Right lobe of liver (tissue), 6 donors: ENCODE data around the gene EPS8L1. TPM values are rescaled to one million over a fixed set of nuclear protein-coding genes. Genes with fewer than 3 reads are reported as not detected.

Experiments used
- ATAC-seq, 4 donors: fragments of 200-7000 bp; cut with Tn5 transposase; one replicate each; pipeline ENCODE4 v1.9.1; 2020; ENCODE audit warnings: mild to moderate bottlenecking in 4 of 4, moderate library complexity in 4 of 4
- DNase-seq, 3 donors: peaks; one replicate each; pipeline ENCODE4 v3.0.0-alpha.2; 2020
- H3K27ac ChIP-seq, 3 donors: fragments of 200-600 bp; one replicate each; pipeline ENCODE4 v1.8.0; 2022
- H3K27me3 ChIP-seq, 2 donors: fragments of 200-600 bp; one replicate each; pipeline ENCODE4 v1.8.0; 2022
- H3K36me3 ChIP-seq, 4 donors: fragments of 200-600 bp; sonication (generic) in 1 of 4; one replicate each; pipeline versions ENCODE4 v1.5.1 to v1.8.0; 2017 to 2022; ENCODE audit warnings: control low read depth in 1 of 4
- H3K4me1 ChIP-seq, 4 donors: fragments of 200-600 bp; sonication (generic) in 1 of 4; one replicate each; pipeline versions ENCODE4 v1.5.1 to v1.8.0; 2017 to 2022; ENCODE audit warnings: control low read depth in 1 of 4
- H3K4me3 ChIP-seq, 3 donors: fragments of 200-600 bp; one replicate each; pipeline ENCODE4 v1.8.0; 2022
- H3K9me3 ChIP-seq, 4 donors: fragments of 200-600 bp; sonication (generic) in 1 of 4; one replicate each; pipeline versions ENCODE4 v1.5.1 to v1.8.0; 2017 to 2022; ENCODE audit warnings: control low read depth in 1 of 4
- CTCF ChIP-seq, 4 donors: fragments of 200-600 bp in 3 of 4; fragments of 450-650 bp in 1 of 4; IDR thresholded peaks; one replicate each; pipeline versions ENCODE4 v1.5.1 to v1.8.0; 2016 to 2022; ENCODE audit warnings: antibody characterized with exemption in 4 of 4, mild to moderate bottlenecking in 2 of 4
- POLR2A ChIP-seq: fragments of 450-650 bp; IDR thresholded peaks from one replicate; pipeline ENCODE4 v1.6.1; 2017; ENCODE audit warnings: antibody characterized with exemption, mild to moderate bottlenecking
- WGBS: methylation state at CpG from one replicate; pipeline ENCODE4 v1.1.6; 2018; ENCODE audit warnings: low coverage, low lambda C conversion rate; ENCODE audit not compliant: insufficient coverage; ENCODE audit errors: missing lambda C conversion rate; 5-methylcytosine and 5-hydroxymethylcytosine counted together
- intact Hi-C, 2 donors: fragments of 100-400 bp; cut with DNase I; formaldehyde crosslinking; loops; one replicate each; pipeline versions ENCODE4 v1.11.2 to v1.14.1; 2022
- total RNA-seq, 6 experiments: library from RNA; depleted of rRNA in 2 of 6; stranded (reverse); fragments of >200 nt in 2 of 6; fragmentation: NEBNext Ultra II Directional in 3 of 6; extraction: Animal tissue kit (Norgen Biotek cat#: 25700) in 3 of 6; gene quantifications; one replicate each; pipeline versions ENCODE4 v1.1.0 to v1.2.4, GENCODE V29; 2016 to 2023
- donor health status: DM: no; HTN: yes; CAD: no.
- donor health status: DM: no; HTN: no; CAD: no.
- donor health status: DM: no; HTN: no; CAD: no.
- donor health status: DM: no; HTN: yes; CAD: no.
- donor health status: DM: no; HTN: yes; CAD: no.

The EPS8L1 gene
- total RNA-seq, 6 experiments from 2014 or later: 0.49 to 2.4 (median 1.2) TPM

GRCh38 chr19:55066107-55066709 is 9.5 kb upstream of the EPS8L1 start:
- Histone ChIP-seq H3K9me3 (no peaks in the 10 kb centered on the region), H3K27me3 (no peaks in the 10 kb centered on the region), H3K4me3 (no peak overlapping the region), H3K27ac (no peak overlapping the region), H3K4me1 (peaks cover 0 to 6% (median 0%) of the 10 kb centered on the region in 4 donors), H3K36me3 (no peaks in the 10 kb centered on the region)
- ATAC-seq: no peak
- no peak for DNase-seq
- WGBS: 7% methylated on average over 2 of the region's 2 CpGs
- TF ChIP-seq CTCF (IDR thresholded peaks at IDR 0.05) (no peak), POLR2A (no peak)
- intact Hi-C loops: no loop called here

DNA sequence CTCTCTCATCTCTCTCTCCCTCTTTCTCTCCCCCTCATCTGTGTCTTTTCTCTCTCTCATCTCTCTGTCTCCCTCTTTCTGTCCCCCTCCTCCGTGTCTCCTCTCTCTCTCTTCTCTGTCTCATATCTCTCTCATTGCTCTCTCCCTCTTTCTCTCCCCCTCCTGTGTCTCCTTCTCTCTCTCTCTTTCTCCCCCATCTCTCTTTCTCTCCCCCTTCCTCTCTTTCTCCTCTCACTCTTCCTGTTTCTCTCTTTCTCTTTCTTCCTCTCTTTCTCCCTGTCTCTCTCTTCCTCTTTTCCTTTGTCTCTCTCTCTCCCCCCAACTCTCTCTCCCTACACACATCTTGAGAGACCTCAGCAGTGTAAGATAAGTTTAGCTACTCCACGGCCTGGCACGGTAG is 7.8 kb upstream of the EPS8L1 start:
- WGBS: 7% methylated on average over 3 of the region's 3 CpGs
- TF ChIP-seq POLR2A (no peak), CTCF (IDR thresholded peaks at IDR 0.05) (no peak)
- intact Hi-C loops: no loop called here
- Histone ChIP-seq H3K27me3 (no peaks in the 10 kb centered on the region), H3K4me1 (no peaks in the 10 kb centered on the region), H3K9me3 (no peaks in the 10 kb centered on the region), H3K4me3 (no peak overlapping the region), H3K27ac (no peak overlapping the region), H3K36me3 (no peaks in the 10 kb centered on the region)
- ATAC-seq (no peak), DNase-seq (no peak)

DNA sequence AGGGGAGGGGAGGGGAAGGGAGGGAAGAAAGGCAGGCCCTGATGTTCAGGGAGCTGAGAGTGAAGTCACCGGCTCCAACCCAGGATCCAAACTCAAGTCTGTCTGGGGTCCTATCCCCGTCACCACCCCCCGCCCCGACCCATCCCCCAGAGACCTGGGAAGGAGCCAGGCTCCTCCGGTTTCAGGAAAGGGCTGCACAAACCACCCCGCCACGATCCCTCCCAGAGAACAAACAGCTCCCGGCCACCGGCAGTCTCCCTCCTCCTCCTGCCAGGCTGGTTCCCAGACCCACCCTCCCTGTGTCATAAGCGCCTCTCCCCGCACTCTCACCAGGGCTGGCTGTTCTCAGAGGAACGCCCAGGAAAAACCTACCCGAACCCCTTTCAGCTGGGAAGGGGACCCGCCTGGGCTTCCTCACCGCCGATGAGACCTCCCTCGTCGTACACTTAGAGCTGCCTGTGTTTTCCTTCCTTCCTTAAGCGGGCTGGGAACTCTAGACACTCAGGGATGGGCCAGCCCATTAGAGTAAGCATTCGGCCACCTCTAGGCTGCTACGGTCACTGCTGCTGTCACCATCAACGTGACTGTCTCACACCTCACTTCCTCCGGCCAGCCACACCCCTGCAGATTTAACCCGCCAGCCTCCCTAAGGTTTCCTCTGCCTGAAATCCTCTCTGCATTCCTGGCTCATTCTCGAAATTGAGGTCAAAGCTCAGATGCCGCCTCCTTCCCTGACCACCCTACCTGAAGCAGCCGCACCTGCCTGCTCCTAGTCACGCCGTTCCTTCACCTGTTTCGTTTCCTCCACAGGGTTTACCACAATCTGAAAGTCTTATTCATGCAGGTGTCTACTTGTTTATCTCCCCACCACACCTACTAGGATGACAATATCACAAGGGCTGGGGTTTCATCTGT is 6.5 kb upstream of the EPS8L1 start:
- 17% methylated on average over 8 of the region's 30 CpGs for WGBS
- Histone ChIP-seq H3K4me1 (no peaks in the 10 kb centered on the region), H3K4me3 (no peak overlapping the region), H3K36me3 (no peaks in the 10 kb centered on the region), H3K9me3 (no peaks in the 10 kb centered on the region), H3K27ac (no peak overlapping the region), H3K27me3 (no peaks in the 10 kb centered on the region)
- ATAC-seq (peak in 3 of 4 donors; percentile 42 to 59 (median 43)), DNase-seq (no peak)
- TF ChIP-seq CTCF (IDR thresholded peaks at IDR 0.05): no peak
- TF ChIP-seq POLR2A: no peak
- intact Hi-C loops: no loop called here

GRCh38 chr19:55069865-55070197 is 5.8 kb upstream of the EPS8L1 start:
- no peak overlapping the region for H3K4me3 ChIP-seq
- 90% methylated on average over 2 of the region's 2 CpGs for WGBS
- H3K4me1 ChIP-seq: no peaks in the 10 kb centered on the region
- no peak for ATAC-seq
- H3K36me3 ChIP-seq: no peaks in the 10 kb centered on the region
- no peaks in the 10 kb centered on the region for H3K9me3 ChIP-seq
- no peaks in the 10 kb centered on the region for H3K27me3 ChIP-seq
- no peak for TF ChIP-seq POLR2A
- TF ChIP-seq CTCF (IDR thresholded peaks at IDR 0.05): no peak
- no peak overlapping the region for H3K27ac ChIP-seq
- intact Hi-C loops: no loop called here
- no peak for DNase-seq
